Ishikawa (cell line): ENCODE measurements around the gene USP49.

Experiments
- CEBPB ChIP-seq: IDR thresholded peaks from 2 replicates; pipeline ENCODE4 v1.6.1; 2012
- EGR1 ChIP-seq: IDR thresholded peaks from 2 replicates; pipeline ENCODE4 v1.6.1; 2012
- FOXM1 ChIP-seq: IDR thresholded peaks from 2 replicates; pipeline ENCODE4 v1.6.1; 2012; ENCODE audit warnings: low read depth, borderline replicate concordance
- RAD21 ChIP-seq: IDR thresholded peaks from 2 replicates; pipeline ENCODE4 v1.6.1; 2012; ENCODE audit warnings: low read depth
- TAF1 ChIP-seq: IDR thresholded peaks from 2 replicates; pipeline ENCODE4 v1.6.1; 2012; ENCODE audit warnings: low read depth, mild to moderate bottlenecking
- TF ChIP-seq, protein P1 (sequence below): IDR thresholded peaks from 2 replicates; pipeline ENCODE4 v1.6.1; 2012

DNA sequence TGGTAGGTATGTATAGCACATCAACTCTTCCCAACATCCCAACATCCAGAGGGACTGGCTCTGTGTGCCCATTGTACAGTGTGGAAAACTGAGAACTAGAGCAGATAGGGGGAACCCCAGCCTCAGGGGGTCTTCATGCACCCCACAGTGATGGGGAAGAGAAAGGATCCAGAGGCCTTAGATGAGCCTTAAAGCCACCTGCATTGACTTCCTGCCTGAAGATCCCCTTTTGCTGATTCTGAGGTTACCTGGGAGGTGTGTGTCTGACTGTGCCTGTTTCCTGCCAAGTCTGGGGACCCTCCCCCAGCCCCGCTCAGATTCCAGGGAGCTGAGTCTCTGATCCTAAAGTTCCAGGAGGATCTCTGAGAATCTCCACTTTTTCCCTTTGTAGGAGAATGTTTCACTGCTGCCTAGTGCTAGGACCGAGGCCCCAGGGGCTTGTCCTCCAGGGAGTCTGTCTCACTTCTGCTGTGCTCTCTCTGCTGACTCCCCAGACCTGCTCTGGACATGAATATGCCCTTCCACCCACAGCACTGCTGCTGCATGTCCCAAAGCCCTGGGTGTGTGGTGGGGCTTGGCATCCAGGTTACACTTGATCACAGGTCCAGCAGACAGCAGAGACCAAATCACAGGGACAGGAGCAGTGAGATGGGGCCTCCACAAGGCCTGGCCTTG, 135.1 kb downstream of the USP49 start:
- TF ChIP-seq, protein P1, sequence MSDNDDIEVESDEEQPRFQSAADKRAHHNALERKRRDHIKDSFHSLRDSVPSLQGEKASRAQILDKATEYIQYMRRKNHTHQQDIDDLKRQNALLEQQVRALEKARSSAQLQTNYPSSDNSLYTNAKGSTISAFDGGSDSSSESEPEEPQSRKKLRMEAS = no peak
- TF ChIP-seq FOXM1 (no peak), TAF1 (no peak), RAD21 (no peak), CEBPB (no peak), EGR1 (no peak)
